Measurements from ENCODE around the gene CTNNA2.

- TF ChIP-seq POLR2A (IDR thresholded peaks at IDR 0.05): no peak
- TF ChIP-seq CTCF (IDR thresholded peaks at IDR 0.05): no peak
Observed at GRCh38 chr2:80413136-80413535, 900.3 kb downstream of the CTNNA2 start.
